ENCODE results near the gene POLR2L.
A peak's percentile ranks its signal among the peaks of the same experiment; 100 is the strongest.

The POLR2L gene

DNA sequence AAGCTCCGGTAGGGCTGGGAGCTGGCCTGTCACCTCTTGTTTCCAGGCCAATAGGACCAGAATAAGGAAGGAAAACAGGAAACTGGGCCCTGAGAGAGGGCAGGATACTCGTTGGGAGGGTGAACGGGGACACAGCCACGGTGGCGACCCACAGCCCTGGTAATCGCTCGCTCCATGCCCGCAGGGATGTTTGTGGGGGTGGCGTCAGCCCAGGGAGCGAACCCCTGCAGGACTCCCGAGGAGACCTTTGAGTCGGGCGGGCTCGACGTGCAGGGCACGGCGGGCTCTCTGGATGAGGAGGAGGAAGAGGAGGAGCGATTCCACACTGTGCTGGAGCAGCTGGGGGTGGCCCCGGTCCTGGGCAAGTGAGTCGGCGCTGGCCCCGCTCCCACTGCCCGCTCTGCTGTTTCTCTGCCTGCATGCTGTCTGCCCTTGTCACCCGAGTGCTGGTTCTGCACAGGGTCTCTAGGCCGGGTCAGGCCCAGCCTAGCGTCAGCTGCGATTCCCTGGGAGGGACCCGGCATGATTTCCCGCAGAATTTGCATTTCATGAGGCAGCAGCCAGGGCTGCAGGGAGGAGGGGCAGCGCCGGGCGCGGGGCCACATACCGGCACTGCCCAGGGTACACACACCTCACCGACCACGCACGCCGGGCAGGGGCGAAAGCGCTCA, 13.0 kb downstream of the POLR2L start:
- no peak for DNase-seq
- intact Hi-C loops (cut with DNase I): no loop called here

DNA sequence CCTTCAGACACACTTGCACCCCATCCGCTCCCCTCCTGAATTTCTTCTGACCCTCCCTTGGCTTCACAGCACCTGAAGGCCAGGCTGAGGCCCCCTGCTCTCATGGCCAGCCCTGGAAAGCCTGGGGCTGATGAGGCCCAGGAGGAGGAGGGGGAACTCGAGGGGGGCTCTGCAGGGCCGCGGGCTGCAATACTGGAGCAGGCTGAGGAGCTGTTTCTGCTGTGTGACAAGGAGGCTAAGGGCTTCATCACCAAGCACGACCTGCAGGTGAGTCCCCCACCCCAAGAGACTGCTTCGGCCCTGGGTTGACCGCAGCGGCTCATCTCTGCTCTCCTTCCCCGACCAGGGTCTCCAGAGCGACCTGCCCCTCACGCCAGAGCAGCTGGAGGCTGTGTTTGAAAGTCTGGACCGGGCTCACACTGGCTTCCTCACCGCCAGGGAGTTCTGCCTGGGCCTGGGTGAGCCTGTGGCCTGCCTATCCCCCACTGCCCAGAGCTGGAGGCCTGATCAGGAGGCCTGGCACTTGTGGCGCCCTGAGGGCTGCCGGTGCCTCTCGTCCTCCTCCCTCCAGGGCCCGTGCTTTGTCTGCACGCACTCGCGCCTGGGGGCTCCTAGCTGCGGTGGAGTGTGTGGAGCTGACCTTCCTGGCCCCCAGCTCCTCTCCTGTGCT, 13.7 kb downstream of the POLR2L start:
- intact Hi-C loops (cut with DNase I): no loop called here
- DNase-seq: no peak

- DNase-seq: no peak
- intact Hi-C loops (cut with DNase I): no loop called here
Observed at GRCh38 chr11:827897-828192, 14.5 kb downstream of the POLR2L start, which contains the start of gene CRACR2B. Gene CRACR2B, plus strand, starts transcription at chr11:827919. Its CDS starts 689 bp downstream, at chr11:828608.

DNA sequence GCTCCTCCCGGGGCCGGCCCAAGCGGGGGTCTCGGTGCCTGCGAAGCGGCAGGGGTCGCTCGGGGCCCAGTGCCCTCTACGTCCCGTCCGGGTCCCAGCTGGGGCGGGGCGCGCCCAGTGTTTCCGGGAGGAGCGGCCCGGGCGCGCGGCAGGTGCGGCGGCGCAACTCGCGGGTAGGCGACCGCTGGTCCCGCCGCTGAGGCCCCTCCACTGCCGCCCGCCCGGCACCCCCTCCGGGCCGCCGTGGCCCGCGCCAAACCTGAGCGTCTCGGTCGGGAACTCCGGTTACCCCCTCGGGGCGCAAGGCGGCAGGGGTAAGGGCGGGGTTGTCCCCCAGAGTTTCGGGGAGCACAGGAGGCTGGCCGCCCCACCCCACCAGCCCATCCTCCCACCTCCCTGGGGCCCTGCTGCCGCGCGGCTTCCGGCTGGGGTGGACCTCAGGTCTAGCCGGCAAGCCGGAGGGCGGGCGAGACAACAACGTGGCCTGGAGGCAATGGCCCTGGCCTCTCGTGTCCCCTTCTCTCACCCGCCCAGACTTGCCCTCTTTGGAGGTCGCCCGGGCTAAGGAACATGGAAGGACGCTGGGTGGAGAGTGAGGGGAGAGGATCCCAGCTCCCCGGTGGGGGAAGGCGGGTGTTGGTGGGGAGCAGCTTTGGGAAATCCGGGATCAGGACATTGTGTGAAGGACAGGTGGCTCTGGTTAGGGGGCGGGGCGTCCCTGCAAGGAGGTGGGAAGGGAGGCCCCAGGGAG, 15.0 kb downstream of the POLR2L start:
- DNase-seq: no peak
- intact Hi-C loops (cut with DNase I): no loop called here

DNA sequence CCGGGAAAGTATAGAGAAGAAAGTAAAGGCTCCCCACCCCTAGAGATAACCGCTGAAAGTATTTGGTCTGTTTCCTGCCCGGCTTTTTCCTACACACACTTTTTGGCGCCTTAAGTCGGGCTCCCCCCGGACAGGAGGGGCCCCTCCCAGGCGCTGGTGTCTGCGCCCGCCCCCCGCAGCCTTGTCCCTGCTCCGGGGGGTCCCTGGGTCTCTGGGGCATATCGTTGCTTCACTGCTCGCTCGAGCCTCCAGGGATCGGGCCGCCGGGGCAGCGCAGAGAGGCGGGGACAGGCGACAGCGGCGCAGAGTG, 15.5 kb downstream of the POLR2L start:
- intact Hi-C loops (cut with DNase I): no loop called here
- no peak for DNase-seq

DNA sequence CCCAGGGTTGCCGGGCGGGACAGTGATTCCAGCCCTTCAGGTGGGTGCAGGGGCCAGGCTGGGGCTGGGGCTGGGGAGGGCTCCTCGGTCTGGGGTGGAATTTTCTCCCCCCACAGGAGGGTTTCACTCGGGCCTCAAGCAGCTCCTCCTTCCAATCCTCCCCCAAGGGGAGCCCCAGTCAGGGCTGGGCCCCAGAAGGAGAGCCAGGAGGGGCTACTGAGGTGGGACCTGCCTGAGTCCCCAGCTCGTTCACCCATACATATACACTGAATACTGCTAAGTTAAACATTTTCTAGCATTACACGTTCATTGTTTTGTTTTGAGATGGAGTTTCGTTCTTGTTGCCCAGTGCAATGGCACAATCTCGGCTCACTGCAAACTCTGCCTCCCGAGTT, 16.1 kb downstream of the POLR2L start:
- intact Hi-C loops (cut with DNase I): no loop called here
- DNase-seq: no peak

- intact Hi-C loops (cut with DNase I): no loop called here
Observed at GRCh38 chr11:825366-826226, 16.7 kb downstream of the POLR2L start.

DNA sequence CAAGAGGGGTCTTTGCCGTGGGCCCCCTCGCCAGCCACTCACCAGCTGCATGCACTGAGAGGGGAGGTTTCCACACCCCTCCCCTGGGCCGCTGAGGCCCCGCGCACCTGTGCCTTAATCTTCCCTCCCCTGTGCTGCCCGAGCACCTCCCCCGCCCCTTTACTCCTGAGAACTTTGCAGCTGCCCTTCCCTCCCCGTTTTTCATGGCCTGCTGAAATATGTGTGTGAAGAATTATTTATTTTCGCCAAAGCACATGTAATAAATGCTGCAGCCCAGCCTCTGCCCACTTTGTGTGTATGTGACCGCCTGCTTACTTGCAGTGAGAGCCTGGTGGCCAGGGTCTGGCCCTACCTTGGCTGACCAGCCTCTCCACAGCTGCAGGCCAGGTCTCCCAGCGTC, 17.4 kb downstream of the POLR2L start:
- intact Hi-C loops (cut with DNase I): no loop called here
- no peak for DNase-seq

More at GRCh38 chr11:825366-826226, 16.7 kb downstream of the POLR2L start:
- no peak for DNase-seq

DNA sequence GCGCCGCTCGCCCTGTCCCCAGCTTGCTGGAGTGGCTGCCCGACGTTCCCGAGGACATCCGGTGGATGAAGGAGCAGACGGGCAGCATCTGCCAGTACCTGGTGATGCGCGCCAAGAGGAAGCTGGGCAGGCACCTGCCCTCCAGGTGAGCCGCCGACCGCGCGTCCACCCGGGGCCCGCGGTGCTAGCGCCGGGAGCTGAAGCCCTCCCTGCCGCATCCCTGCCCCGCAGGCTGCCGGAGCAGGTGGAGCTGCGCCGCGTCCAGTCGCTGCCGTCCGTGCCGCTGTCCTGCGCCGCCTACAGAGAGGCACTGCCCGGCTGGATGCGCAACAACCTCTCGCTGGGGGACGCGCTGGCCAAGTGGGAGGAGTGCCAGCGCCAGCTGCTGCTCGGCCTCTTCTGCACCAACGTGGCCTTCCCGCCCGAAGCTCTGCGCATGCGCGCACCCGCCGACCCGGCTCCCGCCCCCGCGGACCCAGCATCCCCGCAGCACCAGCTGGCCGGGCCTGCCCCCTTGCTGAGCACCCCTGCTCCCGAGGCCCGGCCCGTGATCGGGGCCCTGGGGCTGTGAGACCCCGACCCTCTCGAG, 17.9 kb downstream of the POLR2L start:
- DNase-seq: peak in 7 of 10 donors; percentile 40 to 97 (median 51)
- intact Hi-C loops (cut with DNase I): no loop called here

DNA sequence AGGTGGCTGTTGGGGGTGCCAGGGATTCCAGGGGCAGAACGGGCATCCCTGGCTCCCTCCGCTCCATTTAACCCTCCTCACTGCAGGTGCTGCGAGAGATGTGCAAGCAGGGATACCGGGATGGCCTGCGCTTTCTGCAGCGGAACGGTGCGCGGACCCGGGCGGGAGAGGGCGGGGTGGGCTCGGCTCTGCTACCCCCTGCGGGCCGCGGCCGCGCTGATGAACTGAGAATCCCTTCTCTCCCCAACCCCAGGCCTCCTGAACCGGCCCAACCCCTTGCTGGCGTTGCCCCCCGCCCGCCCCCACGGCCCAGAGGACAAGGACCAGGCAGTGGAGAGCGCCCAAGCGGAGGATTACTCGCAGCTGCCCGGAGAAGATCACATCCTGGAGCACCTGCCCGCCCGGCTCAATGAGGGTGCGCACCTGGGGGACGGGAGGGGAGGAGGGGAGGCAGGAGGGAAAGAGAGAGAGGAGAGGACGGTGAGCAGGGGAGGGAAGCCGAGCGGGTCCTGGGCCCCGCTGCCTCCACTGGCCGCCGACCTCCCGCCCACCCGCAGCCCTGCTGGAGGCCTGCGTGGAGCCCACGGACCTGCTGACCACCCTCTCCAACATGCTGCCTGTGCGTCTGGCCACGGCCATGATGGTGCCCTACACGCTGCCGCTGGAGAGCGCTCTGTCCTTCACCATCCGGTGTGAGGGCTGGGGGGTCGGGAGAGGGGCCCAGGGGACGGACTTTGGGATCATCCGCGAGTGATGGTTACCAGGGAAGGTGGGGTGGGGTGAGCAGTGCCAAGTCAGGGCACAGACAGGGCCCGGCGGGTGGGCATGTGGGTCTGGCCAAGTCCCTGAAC, 18.7 kb downstream of the POLR2L start:
- intact Hi-C loops (cut with DNase I): no loop called here
- no peak for DNase-seq

DNA sequence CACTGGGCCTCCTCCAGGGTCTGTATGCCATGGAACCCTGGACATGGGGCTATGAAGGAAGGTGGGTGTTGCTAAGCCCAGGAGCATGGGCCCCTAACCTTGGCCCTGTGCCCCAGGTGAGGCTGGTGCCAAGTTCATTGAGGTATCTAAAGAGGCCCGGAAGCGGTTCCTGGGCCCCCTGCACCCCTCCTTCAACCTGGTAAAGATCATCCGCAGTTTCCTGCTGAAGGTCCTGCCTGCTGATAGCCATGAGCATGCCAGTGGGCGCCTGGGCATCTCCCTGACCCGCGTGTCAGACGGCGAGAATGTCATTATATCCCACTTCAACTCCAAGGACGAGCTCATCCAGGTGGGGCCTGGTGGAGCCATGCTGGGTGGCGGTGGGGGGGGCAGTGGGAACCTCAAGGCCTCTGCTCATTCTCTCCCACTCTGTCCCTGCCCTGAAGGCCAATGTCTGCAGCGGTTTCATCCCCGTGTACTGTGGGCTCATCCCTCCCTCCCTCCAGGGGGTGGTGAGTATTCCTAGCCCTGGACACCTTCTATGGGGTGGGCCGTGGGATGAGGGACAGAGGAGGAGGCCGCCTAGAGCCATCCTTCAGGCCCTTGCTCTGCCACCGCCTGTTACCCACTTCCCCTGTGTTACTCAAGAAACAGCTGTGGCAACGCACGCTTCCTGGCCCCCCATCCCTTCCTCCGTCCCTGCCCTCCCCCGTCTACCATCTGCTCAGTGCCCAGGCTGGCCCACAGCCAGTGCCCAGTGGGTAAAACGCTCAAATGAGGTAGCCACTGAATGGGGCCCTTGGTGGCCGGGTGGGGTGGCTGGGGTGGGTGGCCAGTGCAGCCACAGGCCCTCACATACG, 20.6 kb downstream of the POLR2L start:
- DNase-seq: peak in 2 of 10 donors; percentile 38 to 88

GRCh38 chr11:820655-821511, 21.4 kb downstream of the POLR2L start:
- DNase-seq: peak in 3 of 10 donors; percentile 40 to 61 (median 45)
- intact Hi-C loops (cut with DNase I): no loop called here

More for the DNA sequence above, 20.6 kb downstream of the POLR2L start:
- intact Hi-C loops (cut with DNase I): no loop called here

DNA sequence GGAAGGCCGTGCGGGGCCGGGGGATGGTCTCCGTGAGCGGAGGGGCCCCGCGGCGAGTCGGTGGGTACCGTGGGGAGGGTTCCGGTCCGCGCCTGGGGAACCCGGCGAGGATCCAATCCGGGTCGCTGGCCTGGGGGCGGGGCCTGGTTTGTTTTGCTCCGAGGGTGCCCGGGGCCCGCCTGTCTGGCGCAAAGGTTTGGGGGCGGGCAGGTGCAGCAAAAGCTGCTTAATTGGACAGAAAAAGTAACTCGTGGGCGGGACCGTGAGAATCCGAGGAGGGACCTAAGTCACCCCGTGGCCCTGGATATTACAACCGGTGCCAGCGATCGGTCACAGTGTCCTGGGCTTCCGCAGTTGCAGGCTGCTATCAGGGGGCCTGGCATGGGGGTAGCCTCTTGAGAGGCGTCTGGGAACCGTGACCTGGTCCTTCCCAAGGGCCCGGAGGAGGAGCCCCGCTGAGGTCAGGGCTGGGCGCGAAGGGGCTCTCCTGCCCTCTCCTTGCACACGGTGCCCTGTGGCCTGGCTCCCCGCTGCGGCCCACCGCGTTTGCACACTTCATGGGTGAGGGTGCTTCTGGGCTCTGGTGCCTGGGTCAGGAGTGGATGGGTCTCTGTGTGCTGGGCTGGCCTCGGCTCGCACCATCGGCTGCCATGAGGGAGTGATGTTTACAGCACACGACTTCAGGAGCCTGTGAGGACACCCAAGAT, 22.2 kb downstream of the POLR2L start:
- intact Hi-C loops (cut with DNase I): no loop called here
- DNase-seq: peak in 8 of 10 donors; percentile 52 to 93 (median 68)

GRCh38 chr11:819129-819931, 23.0 kb downstream of the POLR2L start:
- intact Hi-C loops (cut with DNase I): no loop called here
- peak; percentile 86 to 99 (median 93) for DNase-seq

DNA sequence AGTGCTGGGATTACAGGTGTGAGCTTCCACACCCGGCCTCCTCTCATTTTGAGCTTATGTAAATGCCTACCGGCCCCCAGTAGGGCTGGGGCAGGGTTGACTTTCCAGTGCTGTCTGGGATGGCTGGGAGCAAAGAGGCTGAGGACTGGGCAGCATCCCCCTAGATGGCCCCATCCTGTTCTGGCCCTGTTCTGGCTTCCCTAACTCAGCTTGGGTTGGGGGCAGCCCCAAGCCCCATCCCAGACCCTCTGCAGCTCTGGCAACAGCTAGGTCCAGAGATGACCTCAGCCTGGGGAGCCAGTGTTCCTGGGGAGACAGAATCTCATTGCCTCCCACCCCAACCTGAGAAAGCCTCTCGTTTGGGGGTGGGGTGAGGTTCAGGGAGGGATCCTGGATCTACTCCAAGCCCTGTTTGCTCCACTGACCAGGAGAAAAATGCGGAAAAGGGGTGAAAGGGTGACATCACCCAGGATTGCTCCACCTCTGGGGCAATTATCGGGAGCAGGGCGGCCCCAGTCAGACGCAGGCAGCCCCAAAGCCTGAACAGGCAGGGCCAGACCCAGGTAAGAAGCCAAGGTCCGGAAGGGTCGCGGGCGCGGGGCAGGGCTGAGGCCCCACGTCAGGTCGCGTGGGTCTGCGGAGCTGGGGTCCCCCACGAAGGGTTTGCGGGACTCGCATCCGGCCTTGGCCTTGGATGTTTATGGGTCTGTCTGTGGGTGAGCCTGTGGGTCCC, 23.8 kb downstream of the POLR2L start, which contains the start of gene PNPLA2:
TSS of gene PNPLA2 (plus strand) at position 519 of the 733 bp plus-strand sequence. CDS start 805 bp downstream, outside the sequence.
- intact Hi-C loops (cut with DNase I): no loop called here
- DNase-seq: no peak

Data from posterior cingulate gyrus (tissue), 11 donors.